ENCODE measurements around the gene PACSIN1.

PACSIN1 gene

GRCh38 chr6:34529665-34530327 lies 63.9 kb downstream of the PACSIN1 start:
- no peak for TF ChIP-seq ZNF274 (IDR thresholded peaks at IDR 0.05; ENCODE audit: low read depth, low read length)
- no peak for TF ChIP-seq SUZ12 (IDR thresholded peaks at IDR 0.05; ENCODE audit: extremely low read depth, insufficient read depth, insufficient read length)
- TF ChIP-seq YY1 (IDR thresholded peaks at IDR 0.05; ENCODE audit: insufficient read depth, insufficient read length): no peak
- H3K9ac ChIP-seq (ENCODE audit: insufficient read length, low read depth): no peak overlapping the region
- H3K36me3 ChIP-seq (ENCODE audit: insufficient read depth, insufficient read length, low read length): no peaks in the 10 kb centered on the region
- no peaks in the 10 kb centered on the region for H3K27me3 ChIP-seq (ENCODE audit: insufficient read depth, insufficient read length)
- H3K4me3 ChIP-seq (ENCODE audit: insufficient read length, low read depth): no peak overlapping the region
- H3K9me3 ChIP-seq (ENCODE audit: insufficient read depth, low read length): no peaks in the 10 kb centered on the region
- DNase-seq (ENCODE audit: low read depth, low spot score): no peak
- H3K4me1 ChIP-seq (ENCODE audit: insufficient read depth, insufficient read length): peaks cover 19% of the 10 kb centered on the region

- TF ChIP-seq YY1 (IDR thresholded peaks at IDR 0.05; ENCODE audit: insufficient read depth, insufficient read length): no peak
- no peak for TF ChIP-seq SUZ12 (IDR thresholded peaks at IDR 0.05; ENCODE audit: extremely low read depth, insufficient read depth, insufficient read length)
- TF ChIP-seq ZNF274 (IDR thresholded peaks at IDR 0.05; ENCODE audit: low read depth, low read length): no peak
- H3K9me3 ChIP-seq (ENCODE audit: insufficient read depth, low read length): no peaks in the 10 kb centered on the region
- no peak overlapping the region for H3K9ac ChIP-seq (ENCODE audit: insufficient read length, low read depth)
- H3K4me3 ChIP-seq (ENCODE audit: insufficient read length, low read depth): no peak overlapping the region
- no peaks in the 10 kb centered on the region for H3K27me3 ChIP-seq (ENCODE audit: insufficient read depth, insufficient read length)
- no peaks in the 10 kb centered on the region for H3K36me3 ChIP-seq (ENCODE audit: insufficient read depth, insufficient read length, low read length)
- H3K4me1 ChIP-seq (ENCODE audit: insufficient read depth, insufficient read length): peaks cover 14% of the 10 kb centered on the region
- no peak for DNase-seq (ENCODE audit: low read depth, low spot score)
Observed at GRCh38 chr6:34530753-34531365, 65.0 kb downstream of the PACSIN1 start.

DNA sequence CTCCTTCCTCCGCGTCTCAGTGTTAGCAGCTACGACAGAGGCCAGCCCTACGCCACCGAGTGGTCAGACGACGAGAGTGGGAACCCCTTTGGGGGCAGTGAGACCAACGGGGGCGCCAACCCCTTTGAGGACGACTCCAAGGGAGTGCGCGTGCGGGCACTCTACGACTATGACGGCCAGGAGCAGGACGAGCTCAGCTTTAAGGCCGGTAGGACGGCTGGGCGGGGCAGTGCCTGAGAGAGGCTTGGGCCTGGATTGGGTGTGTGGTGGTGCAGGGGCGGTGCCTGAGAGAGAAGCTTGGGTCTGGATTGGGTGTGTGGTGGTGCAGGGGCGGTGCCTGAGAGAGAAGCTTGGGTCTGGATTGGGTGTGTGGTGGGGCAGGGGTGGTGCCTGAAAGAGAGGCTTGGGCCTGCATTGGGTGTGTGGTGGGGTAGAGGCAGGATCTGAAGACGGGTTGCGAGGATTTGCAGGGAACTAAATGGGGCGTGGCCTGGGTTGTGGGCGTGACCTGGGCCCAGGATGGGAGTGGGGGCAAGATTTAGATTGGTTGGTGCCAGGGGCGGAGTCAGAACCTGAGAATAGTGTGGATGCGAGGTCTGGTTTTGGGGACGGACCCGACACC lies 65.8 kb downstream of the PACSIN1 start:
- Histone ChIP-seq H3K4me3 (ENCODE audit: insufficient read length, low read depth) (no peak overlapping the region), H3K4me1 (ENCODE audit: insufficient read depth, insufficient read length) (peaks cover 14% of the 10 kb centered on the region), H3K36me3 (ENCODE audit: insufficient read depth, insufficient read length, low read length) (no peaks in the 10 kb centered on the region), H3K27me3 (ENCODE audit: insufficient read depth, insufficient read length) (no peaks in the 10 kb centered on the region), H3K9ac (ENCODE audit: insufficient read length, low read depth) (no peak overlapping the region), H3K9me3 (ENCODE audit: insufficient read depth, low read length) (no peaks in the 10 kb centered on the region)
- TF ChIP-seq SUZ12 (IDR thresholded peaks at IDR 0.05; ENCODE audit: extremely low read depth, insufficient read depth, insufficient read length): no peak
- no peak for TF ChIP-seq ZNF274 (IDR thresholded peaks at IDR 0.05; ENCODE audit: low read depth, low read length)
- no peak for TF ChIP-seq YY1 (IDR thresholded peaks at IDR 0.05; ENCODE audit: insufficient read depth, insufficient read length)
- DNase-seq (ENCODE audit: low read depth, low spot score): no peak

- Histone ChIP-seq H3K27me3 (ENCODE audit: insufficient read depth, insufficient read length) (no peaks in the 10 kb centered on the region), H3K9ac (ENCODE audit: insufficient read length, low read depth) (no peak overlapping the region), H3K4me3 (ENCODE audit: insufficient read length, low read depth) (no peak overlapping the region), H3K9me3 (ENCODE audit: insufficient read depth, low read length) (no peaks in the 10 kb centered on the region), H3K4me1 (ENCODE audit: insufficient read depth, insufficient read length) (peaks cover 15% of the 10 kb centered on the region), H3K36me3 (ENCODE audit: insufficient read depth, insufficient read length, low read length) (no peaks in the 10 kb centered on the region)
- no peak for TF ChIP-seq YY1 (IDR thresholded peaks at IDR 0.05; ENCODE audit: insufficient read depth, insufficient read length)
- no peak for TF ChIP-seq ZNF274 (IDR thresholded peaks at IDR 0.05; ENCODE audit: low read depth, low read length)
- TF ChIP-seq SUZ12 (IDR thresholded peaks at IDR 0.05; ENCODE audit: extremely low read depth, insufficient read depth, insufficient read length): no peak
- DNase-seq (ENCODE audit: low read depth, low spot score): no peak
Observed at GRCh38 chr6:34532230-34532629, 66.4 kb downstream of the PACSIN1 start.

DNA sequence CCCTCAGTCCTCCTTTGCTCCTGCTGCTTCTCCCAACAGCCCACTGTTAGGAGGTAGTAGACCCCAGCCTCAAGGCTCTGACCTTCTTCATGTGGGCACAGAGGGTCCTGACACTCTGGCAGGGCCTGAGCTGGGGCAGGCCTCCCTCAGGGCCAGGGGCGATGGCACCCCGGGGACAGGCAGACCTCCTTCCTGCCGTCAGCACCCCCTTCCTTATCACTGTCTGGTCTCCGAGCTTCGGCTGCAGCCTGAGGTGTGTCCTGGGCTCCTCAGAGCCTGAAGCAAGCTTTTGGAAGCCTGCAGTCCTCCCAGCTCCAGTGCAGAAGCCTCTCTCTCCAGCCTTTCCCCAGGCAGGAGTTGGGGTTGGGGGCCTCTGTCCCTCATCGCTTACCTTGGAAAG lies 68.3 kb downstream of the PACSIN1 start:
- Histone ChIP-seq H3K9me3 (ENCODE audit: insufficient read depth, low read length) (no peaks in the 10 kb centered on the region), H3K27me3 (ENCODE audit: insufficient read depth, insufficient read length) (no peaks in the 10 kb centered on the region), H3K4me3 (ENCODE audit: insufficient read length, low read depth) (no peak overlapping the region), H3K4me1 (ENCODE audit: insufficient read depth, insufficient read length) (peaks cover 15% of the 10 kb centered on the region), H3K9ac (ENCODE audit: insufficient read length, low read depth) (no peak overlapping the region), H3K36me3 (ENCODE audit: insufficient read depth, insufficient read length, low read length) (no peaks in the 10 kb centered on the region)
- no peak for DNase-seq (ENCODE audit: low read depth, low spot score)
- no peak for TF ChIP-seq YY1 (IDR thresholded peaks at IDR 0.05; ENCODE audit: insufficient read depth, insufficient read length)

DNA sequence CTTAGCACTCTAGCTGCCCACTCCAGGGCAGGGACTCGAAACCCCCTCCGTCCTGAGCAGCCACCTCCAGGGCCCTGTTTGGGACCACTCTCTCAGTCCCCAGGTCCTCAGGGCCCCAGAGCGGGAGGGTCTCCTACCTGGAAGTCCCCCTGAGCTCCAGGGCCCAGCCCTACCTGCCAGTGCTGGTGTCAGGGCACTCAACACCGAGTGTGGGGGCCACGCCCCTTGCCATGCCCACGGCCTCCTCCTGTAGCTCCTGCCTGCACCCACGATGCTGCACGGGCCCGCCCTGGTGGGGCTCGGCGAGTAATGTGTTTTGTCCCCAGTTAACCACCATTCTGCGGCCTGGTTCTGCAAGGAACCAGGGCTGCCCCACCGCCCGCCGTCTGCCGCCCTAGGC lies 68.8 kb downstream of the PACSIN1 start:
- no peak overlapping the region for H3K4me3 ChIP-seq (ENCODE audit: insufficient read length, low read depth)
- H3K9ac ChIP-seq (ENCODE audit: insufficient read length, low read depth): no peak overlapping the region
- no peak for TF ChIP-seq SUZ12 (IDR thresholded peaks at IDR 0.05; ENCODE audit: extremely low read depth, insufficient read depth, insufficient read length)
- no peak for DNase-seq (ENCODE audit: low read depth, low spot score)
- no peaks in the 10 kb centered on the region for H3K9me3 ChIP-seq (ENCODE audit: insufficient read depth, low read length)
- H3K4me1 ChIP-seq (ENCODE audit: insufficient read depth, insufficient read length): peaks cover 18% of the 10 kb centered on the region
- H3K27me3 ChIP-seq (ENCODE audit: insufficient read depth, insufficient read length): no peaks in the 10 kb centered on the region
- H3K36me3 ChIP-seq (ENCODE audit: insufficient read depth, insufficient read length, low read length): no peaks in the 10 kb centered on the region

GRCh38 chr6:34535199-34535598 lies 69.3 kb downstream of the PACSIN1 start:
- Histone ChIP-seq H3K9ac (ENCODE audit: insufficient read length, low read depth) (no peak overlapping the region), H3K4me1 (ENCODE audit: insufficient read depth, insufficient read length) (peaks cover 18% of the 10 kb centered on the region), H3K9me3 (ENCODE audit: insufficient read depth, low read length) (no peaks in the 10 kb centered on the region), H3K27me3 (ENCODE audit: insufficient read depth, insufficient read length) (no peaks in the 10 kb centered on the region), H3K36me3 (ENCODE audit: insufficient read depth, insufficient read length, low read length) (no peaks in the 10 kb centered on the region), H3K4me3 (ENCODE audit: insufficient read length, low read depth) (no peak overlapping the region)
- no peak for TF ChIP-seq SUZ12 (IDR thresholded peaks at IDR 0.05; ENCODE audit: extremely low read depth, insufficient read depth, insufficient read length)
- TF ChIP-seq ZNF274 (IDR thresholded peaks at IDR 0.05; ENCODE audit: low read depth, low read length): no peak
- TF ChIP-seq YY1 (IDR thresholded peaks at IDR 0.05; ENCODE audit: insufficient read depth, insufficient read length): no peak
- no peak for DNase-seq (ENCODE audit: low read depth, low spot score)
